Measurements from ENCODE around the gene FLG2. TPM values are rescaled to one million over a fixed set of nuclear protein-coding genes. Genes with fewer than 3 reads are reported as not detected.
"Not testable (repeated sequence)": the region's sequence is repeated elsewhere in the genome, so short reads cannot be mapped to it uniquely, and the experiment has no call there.

Gene FLG2
- total RNA-seq, 2 donors from 2014 or later, result not detected

DNA sequence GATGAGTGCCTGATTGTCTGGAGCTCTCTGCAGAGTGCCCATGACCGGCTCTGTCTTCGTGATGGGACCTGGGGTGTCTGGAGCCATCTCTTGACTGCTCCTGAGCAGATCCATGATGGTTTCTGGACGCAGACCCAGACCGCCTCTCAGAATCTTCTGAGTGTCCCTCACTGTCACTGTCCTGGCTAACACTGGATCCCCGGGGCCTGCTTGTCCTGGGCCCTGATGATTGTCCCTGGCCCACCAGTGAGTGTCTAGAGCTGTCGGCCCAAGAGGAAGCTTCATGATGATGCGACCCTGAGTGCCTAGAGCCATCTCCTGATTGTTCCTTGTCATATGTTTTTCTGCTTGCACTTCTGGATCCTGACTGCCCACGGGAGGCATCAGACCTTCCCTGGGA is 51.8 kb downstream of the FLG2 start:
- not testable (repeated sequence) for ATAC-seq

GRCh38 chr1:152306123-152306522 is 53.7 kb downstream of the FLG2 start:
- H3K4me1 Mint-ChIP-seq; DNase-seq; H3K27me3 Mint-ChIP-seq; H3K4me3 Mint-ChIP-seq; H3K27ac Mint-ChIP-seq; H3K9me3 ChIP-seq (ENCODE audit: control insufficient read depth, low read length, poor library complexity, severe bottlenecking); H3K36me3 Mint-ChIP-seq (ENCODE audit: low read depth); ATAC-seq: not testable (repeated sequence)

More for the DNA sequence above, 51.8 kb downstream of the FLG2 start:
- H3K36me3 Mint-ChIP-seq (ENCODE audit: low read depth); H3K27me3 Mint-ChIP-seq; H3K4me3 Mint-ChIP-seq; DNase-seq; H3K9me3 ChIP-seq (ENCODE audit: control insufficient read depth, low read length, poor library complexity, severe bottlenecking); H3K27ac Mint-ChIP-seq; H3K4me1 Mint-ChIP-seq: not testable (repeated sequence)

- not testable (repeated sequence) for DNase-seq; H3K27me3 Mint-ChIP-seq; ATAC-seq; H3K36me3 Mint-ChIP-seq (ENCODE audit: low read depth); H3K27ac Mint-ChIP-seq; H3K9me3 ChIP-seq (ENCODE audit: control insufficient read depth, low read length, poor library complexity, severe bottlenecking); H3K4me3 Mint-ChIP-seq; H3K4me1 Mint-ChIP-seq
Observed at GRCh38 chr1:152304773-152305172, 55.0 kb downstream of the FLG2 start.

DNA sequence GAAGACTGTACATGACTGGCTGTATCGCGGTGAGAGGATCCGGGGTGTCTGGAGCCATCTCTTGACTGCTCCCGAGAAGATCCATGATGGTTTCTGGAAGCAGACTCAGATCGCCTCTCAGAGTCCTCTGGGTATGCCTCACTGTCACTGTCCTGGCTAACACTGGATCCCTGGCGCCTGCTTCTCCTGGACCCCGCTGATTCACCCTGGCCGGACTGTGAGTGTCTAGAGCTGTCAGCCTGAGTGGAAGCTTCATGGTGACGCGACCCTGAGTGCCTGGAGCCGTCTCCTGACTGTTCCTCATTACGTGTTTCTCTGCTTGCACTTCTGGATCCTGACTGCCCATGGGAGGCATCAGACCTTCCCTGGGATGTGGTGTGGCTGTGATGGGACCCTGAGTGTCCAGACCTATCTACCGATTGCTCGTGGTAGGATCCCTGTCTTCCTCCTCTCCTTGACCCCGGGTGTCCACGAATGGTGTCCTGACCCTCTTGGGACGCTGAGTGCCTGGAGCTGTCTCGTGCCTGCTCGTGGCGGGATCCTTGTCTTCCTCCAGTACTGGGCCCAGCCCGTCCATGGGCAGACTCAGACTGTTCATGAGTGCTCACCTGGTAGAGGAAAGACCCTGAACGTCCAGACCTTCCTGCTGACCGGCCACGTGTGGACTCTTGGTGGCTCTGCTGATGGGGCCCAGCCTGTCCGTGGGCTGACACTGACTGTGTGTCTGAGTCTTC is 56.5 kb downstream of the FLG2 start:
- DNase-seq; H3K27me3 Mint-ChIP-seq; ATAC-seq; H3K36me3 Mint-ChIP-seq (ENCODE audit: low read depth); H3K4me3 Mint-ChIP-seq; H3K4me1 Mint-ChIP-seq; H3K27ac Mint-ChIP-seq; H3K9me3 ChIP-seq (ENCODE audit: control insufficient read depth, low read length, poor library complexity, severe bottlenecking): not testable (repeated sequence)

Other genes with a start within 250 kb of the FLG2 start
- gene TCHH, start 244.6 kb downstream of the FLG2 start, total RNA-seq, result under 1 TPM in 1 of 2 donors, not detected in 1; 0.05 TPM
- gene RPTN, start 200.8 kb downstream of the FLG2 start, total RNA-seq, result not detected
- gene HRNR, start 135.8 kb downstream of the FLG2 start, total RNA-seq, result not detected
- not detected for gene FLG, start 34.8 kb downstream of the FLG2 start, total RNA-seq
- gene CRNN, start 54.3 kb upstream of the FLG2 start, total RNA-seq, result not detected
- not detected for gene LCE5A, start 150.8 kb upstream of the FLG2 start, total RNA-seq
- gene CRCT1, start 154.5 kb upstream of the FLG2 start, total RNA-seq, result not detected
- gene LCE3E, start 206.8 kb upstream of the FLG2 start, total RNA-seq, result not detected
- not detected for gene LCE3D, start 220.5 kb upstream of the FLG2 start, total RNA-seq
- not detected for gene LCE3C, start 240.2 kb upstream of the FLG2 start, total RNA-seq

Data from T-helper 17 cell (primary cell).